ENCODE measurements around the gene TIFAB.

- no peak for TF ChIP-seq CTCF (IDR thresholded peaks at IDR 0.05; ENCODE audit: low read depth, low read length, poor library complexity, severe bottlenecking)
- TF ChIP-seq EZH2phosphoT487 (IDR thresholded peaks at IDR 0.05; ENCODE audit: borderline replicate concordance, low read length): no peak
These were observed 8.8 kb downstream of the TIFAB start for GRCh38 chr5:135443161-135443960.
